ENCODE data around the gene PRKCE.

Gene PRKCE

DNA sequence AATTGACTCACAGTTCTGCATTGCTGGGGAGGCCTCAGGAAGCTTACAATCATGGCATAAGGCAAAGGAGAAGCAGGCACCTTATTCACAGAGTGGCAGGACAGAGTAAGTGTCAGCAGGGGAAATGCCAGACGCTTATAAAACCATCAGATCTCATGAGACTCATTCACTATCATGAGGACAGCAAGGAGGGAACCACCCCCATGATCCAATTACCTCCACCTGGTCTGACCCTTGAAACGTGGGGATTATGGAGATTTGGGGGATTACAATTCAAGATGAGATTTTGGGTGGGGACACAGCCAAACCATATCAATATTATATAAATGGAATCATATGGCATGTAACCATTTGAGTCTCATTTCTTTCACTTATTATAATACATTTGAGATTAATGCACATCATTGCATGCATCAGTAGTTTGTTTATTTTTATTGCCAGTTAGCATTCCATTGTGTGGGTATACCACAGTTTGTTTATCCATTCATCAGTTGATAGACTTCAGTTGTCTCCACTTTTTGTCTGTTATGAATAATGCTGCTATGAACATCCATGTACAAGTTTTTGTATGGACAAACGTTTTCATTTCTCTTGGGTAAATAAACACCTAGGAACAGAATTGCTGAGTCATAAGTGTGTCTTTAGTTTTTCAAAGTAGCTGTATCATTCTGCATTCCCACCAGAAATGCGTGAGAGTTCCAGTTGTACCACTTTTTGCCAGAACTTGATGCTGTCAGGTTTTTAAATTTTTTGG lies 34.6 kb upstream of the PRKCE start:
- H3K36me3 ChIP-seq (ENCODE audit: control insufficient read depth, insufficient read depth, low read length), result no peaks in the 10 kb centered on the region
- no peak overlapping the region for H3K4me3 ChIP-seq (ENCODE audit: low read length)
- no peaks in the 10 kb centered on the region for H3K27me3 ChIP-seq (ENCODE audit: control insufficient read depth, insufficient read depth, low read length)
- H3K9me3 ChIP-seq (ENCODE audit: control insufficient read depth, low read length), result no peaks in the 10 kb centered on the region
- H3K9ac ChIP-seq (ENCODE audit: low read length), result no peak overlapping the region
- H3K4me1 ChIP-seq (ENCODE audit: control insufficient read depth, insufficient read depth, low read length), result no peaks in the 10 kb centered on the region

GRCh38 chr2:45617496-45617895 lies 34.0 kb upstream of the PRKCE start:
- H3K4me1 ChIP-seq (ENCODE audit: control insufficient read depth, insufficient read depth, low read length), result peaks cover 2% of the 10 kb centered on the region
- no peak overlapping the region for H3K4me3 ChIP-seq (ENCODE audit: low read length)
- H3K9ac ChIP-seq (ENCODE audit: low read length), result no peak overlapping the region
- H3K27me3 ChIP-seq (ENCODE audit: control insufficient read depth, insufficient read depth, low read length), result no peaks in the 10 kb centered on the region
- no peaks in the 10 kb centered on the region for H3K9me3 ChIP-seq (ENCODE audit: control insufficient read depth, low read length)
- no peaks in the 10 kb centered on the region for H3K36me3 ChIP-seq (ENCODE audit: control insufficient read depth, insufficient read depth, low read length)

- no peaks in the 10 kb centered on the region for H3K9me3 ChIP-seq (ENCODE audit: control insufficient read depth, low read length)
- peaks cover 32% of the 10 kb centered on the region for H3K4me1 ChIP-seq (ENCODE audit: control insufficient read depth, insufficient read depth, low read length)
- no peak overlapping the region for H3K9ac ChIP-seq (ENCODE audit: low read length)
- no peaks in the 10 kb centered on the region for H3K36me3 ChIP-seq (ENCODE audit: control insufficient read depth, insufficient read depth, low read length)
- no peak overlapping the region for H3K4me3 ChIP-seq (ENCODE audit: low read length)
- H3K27me3 ChIP-seq (ENCODE audit: control insufficient read depth, insufficient read depth, low read length), result no peaks in the 10 kb centered on the region
These were observed 29.0 kb upstream of the PRKCE start for GRCh38 chr2:45622336-45623075.

DNA sequence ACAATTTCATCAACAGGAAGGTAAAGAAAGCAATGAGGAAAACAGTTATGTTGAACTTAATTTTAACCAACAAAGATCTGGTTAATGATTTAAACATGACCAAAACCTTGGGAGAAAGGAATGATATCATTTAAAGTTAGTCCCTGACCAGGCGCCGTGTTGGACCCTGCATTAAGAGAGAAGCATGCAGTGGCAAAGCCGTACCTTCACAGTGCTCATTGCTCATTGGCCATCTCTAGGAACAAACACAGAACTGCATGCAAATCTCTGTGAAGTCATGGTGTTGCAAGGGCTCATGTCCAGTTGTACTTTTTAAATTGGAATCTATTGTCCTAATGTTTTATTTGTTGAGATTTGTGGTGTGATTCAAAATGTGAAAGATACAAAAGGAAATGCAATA lies 28.4 kb upstream of the PRKCE start:
- Histone ChIP-seq H3K4me1 (ENCODE audit: control insufficient read depth, insufficient read depth, low read length) (peaks cover 32% of the 10 kb centered on the region), H3K4me3 (ENCODE audit: low read length) (no peak overlapping the region), H3K36me3 (ENCODE audit: control insufficient read depth, insufficient read depth, low read length) (no peaks in the 10 kb centered on the region), H3K9ac (ENCODE audit: low read length) (no peak overlapping the region), H3K27me3 (ENCODE audit: control insufficient read depth, insufficient read depth, low read length) (no peaks in the 10 kb centered on the region), H3K9me3 (ENCODE audit: control insufficient read depth, low read length) (no peaks in the 10 kb centered on the region)

DNA sequence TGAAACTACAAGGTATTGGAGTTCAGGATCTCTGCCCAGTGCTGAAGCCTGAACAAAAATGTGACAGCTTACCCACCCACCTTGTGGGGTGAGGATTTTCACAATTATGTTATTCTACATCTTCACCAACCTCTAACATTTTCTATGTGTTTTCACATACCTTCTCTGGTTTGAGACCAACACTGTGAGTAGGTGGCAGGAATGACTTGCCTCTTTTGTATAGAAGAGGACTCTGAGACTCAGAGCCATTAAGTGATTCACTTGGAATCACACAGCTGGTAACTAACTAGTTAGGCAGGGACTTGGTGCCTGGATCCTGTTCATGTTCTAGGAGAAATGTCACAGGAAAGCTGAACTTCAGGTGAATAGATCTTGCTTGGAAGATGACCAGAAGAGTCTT lies 25.7 kb upstream of the PRKCE start:
- no peaks in the 10 kb centered on the region for H3K27me3 ChIP-seq (ENCODE audit: control insufficient read depth, insufficient read depth, low read length)
- H3K4me3 ChIP-seq (ENCODE audit: low read length), result no peak overlapping the region
- H3K36me3 ChIP-seq (ENCODE audit: control insufficient read depth, insufficient read depth, low read length), result no peaks in the 10 kb centered on the region
- H3K4me1 ChIP-seq (ENCODE audit: control insufficient read depth, insufficient read depth, low read length), result peaks cover 32% of the 10 kb centered on the region
- H3K9ac ChIP-seq (ENCODE audit: low read length), result no peak overlapping the region
- H3K9me3 ChIP-seq (ENCODE audit: control insufficient read depth, low read length), result no peaks in the 10 kb centered on the region

DNA sequence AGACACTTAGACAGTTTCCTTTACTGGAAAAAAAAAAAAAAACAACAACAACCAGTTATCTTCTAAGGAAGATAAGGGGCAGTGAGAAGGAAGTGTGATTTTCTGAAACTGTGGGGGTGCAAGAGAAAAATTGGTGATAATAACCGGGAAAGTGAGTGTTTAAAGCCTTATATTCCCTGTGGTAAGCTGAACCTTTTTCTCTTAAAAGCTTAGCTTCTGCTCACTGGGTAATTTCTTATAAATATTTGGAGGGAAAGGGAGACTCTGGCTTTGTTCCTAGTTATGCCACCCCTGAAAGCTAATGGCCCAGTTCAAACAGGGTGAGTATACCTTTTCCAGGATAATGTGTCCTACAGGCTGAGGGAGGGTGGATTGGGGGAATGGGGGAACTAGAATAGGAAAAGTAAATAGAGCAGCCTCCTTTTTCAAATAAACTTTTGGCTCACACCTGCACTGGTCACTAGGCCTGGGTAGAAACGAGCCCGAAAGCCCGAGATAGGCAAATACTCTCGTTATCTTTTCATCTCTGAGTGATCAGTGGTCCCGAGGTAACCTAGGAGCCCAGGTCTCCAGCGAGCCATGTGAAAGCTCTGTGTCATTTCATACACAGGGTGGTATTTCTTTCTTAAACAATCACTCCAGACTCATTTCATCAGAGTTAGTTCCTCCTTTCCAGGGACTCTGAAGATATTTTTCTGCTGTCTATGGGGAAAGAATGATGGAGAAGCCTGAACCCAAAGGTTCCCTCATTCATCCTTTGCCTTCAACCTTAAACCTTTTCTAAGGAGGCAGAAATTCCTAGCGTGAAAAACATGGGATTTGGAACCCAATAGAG lies 24.9 kb upstream of the PRKCE start:
- no peaks in the 10 kb centered on the region for H3K36me3 ChIP-seq (ENCODE audit: control insufficient read depth, insufficient read depth, low read length)

GRCh38 chr2:45627911-45628310 lies 23.6 kb upstream of the PRKCE start:
- Histone ChIP-seq H3K4me1 (ENCODE audit: control insufficient read depth, insufficient read depth, low read length) (peaks cover 25% of the 10 kb centered on the region), H3K36me3 (ENCODE audit: control insufficient read depth, insufficient read depth, low read length) (no peaks in the 10 kb centered on the region), H3K9ac (ENCODE audit: low read length) (no peak overlapping the region), H3K9me3 (ENCODE audit: control insufficient read depth, low read length) (no peaks in the 10 kb centered on the region), H3K4me3 (ENCODE audit: low read length) (no peak overlapping the region), H3K27me3 (ENCODE audit: control insufficient read depth, insufficient read depth, low read length) (no peaks in the 10 kb centered on the region)

More for the DNA sequence above, 24.9 kb upstream of the PRKCE start:
- no peaks in the 10 kb centered on the region for H3K27me3 ChIP-seq (ENCODE audit: control insufficient read depth, insufficient read depth, low read length)
- H3K9me3 ChIP-seq (ENCODE audit: control insufficient read depth, low read length), result no peaks in the 10 kb centered on the region
- no peak overlapping the region for H3K4me3 ChIP-seq (ENCODE audit: low read length)
- no peak overlapping the region for H3K9ac ChIP-seq (ENCODE audit: low read length)
- peaks cover 32% of the 10 kb centered on the region for H3K4me1 ChIP-seq (ENCODE audit: control insufficient read depth, insufficient read depth, low read length)

DNA sequence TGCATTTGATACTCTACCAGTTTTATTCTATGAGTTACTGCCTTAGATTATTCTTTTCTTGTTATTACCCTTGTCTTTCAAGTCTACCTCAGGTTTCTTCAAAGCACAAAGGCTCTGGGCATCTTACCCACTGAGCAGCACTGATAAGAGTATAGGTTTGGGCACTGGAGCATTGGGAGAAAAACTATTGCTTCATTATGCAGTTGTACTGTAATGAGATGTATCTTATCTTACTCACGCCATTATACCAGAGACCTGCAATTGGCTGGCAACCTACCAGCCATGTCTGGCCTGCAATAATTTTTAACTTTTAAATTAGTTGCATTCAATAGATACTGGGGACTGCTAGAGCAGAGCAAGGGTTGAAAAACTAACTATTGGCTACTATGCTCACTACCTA lies 21.5 kb upstream of the PRKCE start:
- H3K27me3 ChIP-seq (ENCODE audit: control insufficient read depth, insufficient read depth, low read length), result no peaks in the 10 kb centered on the region
- H3K36me3 ChIP-seq (ENCODE audit: control insufficient read depth, insufficient read depth, low read length), result no peaks in the 10 kb centered on the region
- peaks cover 21% of the 10 kb centered on the region for H3K4me1 ChIP-seq (ENCODE audit: control insufficient read depth, insufficient read depth, low read length)
- H3K9ac ChIP-seq (ENCODE audit: low read length), result no peak overlapping the region
- H3K4me3 ChIP-seq (ENCODE audit: low read length), result no peak overlapping the region
- H3K9me3 ChIP-seq (ENCODE audit: control insufficient read depth, low read length), result no peaks in the 10 kb centered on the region

- Histone ChIP-seq H3K4me3 (ENCODE audit: low read length) (no peak overlapping the region), H3K4me1 (ENCODE audit: control insufficient read depth, insufficient read depth, low read length) (peaks cover 8% of the 10 kb centered on the region), H3K9me3 (ENCODE audit: control insufficient read depth, low read length) (no peaks in the 10 kb centered on the region), H3K27me3 (ENCODE audit: control insufficient read depth, insufficient read depth, low read length) (no peaks in the 10 kb centered on the region), H3K36me3 (ENCODE audit: control insufficient read depth, insufficient read depth, low read length) (no peaks in the 10 kb centered on the region), H3K9ac (ENCODE audit: low read length) (no peak overlapping the region)
These were observed 20.2 kb upstream of the PRKCE start for GRCh38 chr2:45631319-45631718.

- H3K9ac ChIP-seq (ENCODE audit: low read length), result no peak overlapping the region
- no peaks in the 10 kb centered on the region for H3K27me3 ChIP-seq (ENCODE audit: control insufficient read depth, insufficient read depth, low read length)
- H3K4me1 ChIP-seq (ENCODE audit: control insufficient read depth, insufficient read depth, low read length), result peaks cover 2% of the 10 kb centered on the region
- H3K36me3 ChIP-seq (ENCODE audit: control insufficient read depth, insufficient read depth, low read length), result no peaks in the 10 kb centered on the region
- no peak overlapping the region for H3K4me3 ChIP-seq (ENCODE audit: low read length)
- H3K9me3 ChIP-seq (ENCODE audit: control insufficient read depth, low read length), result no peaks in the 10 kb centered on the region
These were observed 19.5 kb upstream of the PRKCE start for GRCh38 chr2:45631955-45632354.

DNA sequence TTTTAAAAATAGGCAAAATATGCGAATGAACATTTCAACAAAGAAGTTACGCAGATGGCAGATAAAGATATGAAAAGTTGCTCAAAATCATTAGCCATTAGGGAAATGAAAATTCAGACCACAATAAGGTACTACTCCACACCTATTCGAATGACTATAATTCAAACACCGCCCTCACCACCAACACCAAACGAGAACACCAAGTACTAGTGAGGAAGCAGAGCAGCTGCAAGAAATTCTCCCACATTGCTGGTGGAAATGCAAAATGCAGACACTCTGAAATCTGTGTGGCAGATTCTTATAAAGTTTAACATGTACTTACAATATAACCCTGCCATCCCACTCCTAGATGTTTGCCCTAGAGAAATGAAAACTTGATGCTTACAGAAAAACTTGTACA lies 17.3 kb upstream of the PRKCE start:
- Histone ChIP-seq H3K4me3 (ENCODE audit: low read length) (no peak overlapping the region), H3K27me3 (ENCODE audit: control insufficient read depth, insufficient read depth, low read length) (no peaks in the 10 kb centered on the region), H3K9me3 (ENCODE audit: control insufficient read depth, low read length) (no peaks in the 10 kb centered on the region), H3K9ac (ENCODE audit: low read length) (no peak overlapping the region), H3K4me1 (ENCODE audit: control insufficient read depth, insufficient read depth, low read length) (no peaks in the 10 kb centered on the region), H3K36me3 (ENCODE audit: control insufficient read depth, insufficient read depth, low read length) (no peaks in the 10 kb centered on the region)

DNA sequence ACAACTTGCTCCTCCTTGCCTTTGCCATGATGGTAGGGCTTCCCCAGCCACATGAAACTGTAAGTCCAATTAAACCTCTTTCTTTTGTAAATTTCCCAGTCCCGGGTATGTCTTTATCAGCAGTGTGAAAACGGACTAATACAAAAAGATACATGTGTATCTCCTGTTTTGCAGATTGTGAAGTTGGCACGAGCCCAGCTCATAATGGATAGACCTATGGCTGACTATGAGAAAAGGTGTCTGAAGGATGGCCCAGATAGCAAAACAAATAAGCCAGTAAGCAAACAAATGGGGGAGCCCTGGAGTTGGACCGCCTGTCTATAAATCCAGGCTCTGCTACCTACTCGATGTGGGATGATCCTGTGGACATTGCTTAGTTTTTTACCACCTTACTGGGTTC lies 15.5 kb upstream of the PRKCE start:
- H3K36me3 ChIP-seq (ENCODE audit: control insufficient read depth, insufficient read depth, low read length), result no peaks in the 10 kb centered on the region
- no peak overlapping the region for H3K9ac ChIP-seq (ENCODE audit: low read length)
- no peaks in the 10 kb centered on the region for H3K9me3 ChIP-seq (ENCODE audit: control insufficient read depth, low read length)
- no peaks in the 10 kb centered on the region for H3K4me1 ChIP-seq (ENCODE audit: control insufficient read depth, insufficient read depth, low read length)
- no peaks in the 10 kb centered on the region for H3K27me3 ChIP-seq (ENCODE audit: control insufficient read depth, insufficient read depth, low read length)
- H3K4me3 ChIP-seq (ENCODE audit: low read length), result no peak overlapping the region
